ENCODE results near the gene PNCK.

The PNCK gene

GRCh38 chrX:153626863-153627674, 46.5 kb downstream of the PNCK start:
- no peak for DNase-seq (ENCODE audit: low spot score)

GRCh38 chrX:153626025-153626633, 47.5 kb downstream of the PNCK start:
- no peak for DNase-seq (ENCODE audit: low spot score)

- no peak for DNase-seq (ENCODE audit: low spot score)
Observed at GRCh38 chrX:153625271-153626024, 48.2 kb downstream of the PNCK start.

GRCh38 chrX:153624196-153625091, 49.2 kb downstream of the PNCK start:
- DNase-seq (ENCODE audit: low spot score) = no peak

- no peak for DNase-seq (ENCODE audit: low spot score)
Observed at GRCh38 chrX:153623310-153624029, 50.1 kb downstream of the PNCK start.

GRCh38 chrX:153622661-153623309, 50.8 kb downstream of the PNCK start:
- no peak for DNase-seq (ENCODE audit: low spot score)

GRCh38 chrX:153621949-153622598, 51.5 kb downstream of the PNCK start:
- DNase-seq (ENCODE audit: low spot score) = no peak

- DNase-seq (ENCODE audit: low spot score) = no peak
Observed at GRCh38 chrX:153620576-153620975, 53.0 kb downstream of the PNCK start.
